ENCODE measurements around the gene CEP170.
"Not testable (repeated sequence)": the region's sequence is repeated elsewhere in the genome, so short reads cannot be mapped to it uniquely, and the experiment has no call there.

CEP170 gene

DNA sequence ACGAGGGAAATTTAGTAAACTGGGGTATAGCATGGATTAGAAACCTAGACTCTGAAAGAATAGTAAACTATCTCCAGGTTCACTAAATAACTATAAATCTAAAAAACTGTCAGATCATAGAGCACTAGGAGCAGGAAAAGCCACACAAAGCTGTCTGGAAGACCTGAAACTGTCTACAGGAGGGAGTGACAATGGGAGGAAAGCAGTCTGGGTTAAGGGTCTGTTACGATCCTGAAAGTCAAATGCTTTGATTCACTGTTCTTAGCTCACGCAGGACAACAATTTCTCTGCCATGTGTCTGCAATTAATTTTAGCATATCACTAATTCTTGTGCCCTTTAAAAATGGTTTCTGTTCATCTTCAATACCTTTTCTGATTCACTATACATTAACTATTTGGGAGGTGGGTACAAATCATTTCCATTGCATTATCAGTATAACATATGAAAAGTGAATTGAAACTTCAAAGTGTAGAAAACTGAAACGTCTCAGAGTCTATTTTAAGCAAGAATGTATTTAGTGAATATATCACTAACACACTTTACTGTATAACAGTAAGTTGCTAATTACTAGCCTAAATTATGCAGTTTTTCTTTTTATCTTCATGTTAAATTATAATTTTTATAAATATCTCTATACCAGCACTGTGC is 18.4 kb downstream of the CEP170 start:
- in situ Hi-C loops (cut with HindIII; ENCODE audit: low sequenced_read_pairs) = no loop called here

DNA sequence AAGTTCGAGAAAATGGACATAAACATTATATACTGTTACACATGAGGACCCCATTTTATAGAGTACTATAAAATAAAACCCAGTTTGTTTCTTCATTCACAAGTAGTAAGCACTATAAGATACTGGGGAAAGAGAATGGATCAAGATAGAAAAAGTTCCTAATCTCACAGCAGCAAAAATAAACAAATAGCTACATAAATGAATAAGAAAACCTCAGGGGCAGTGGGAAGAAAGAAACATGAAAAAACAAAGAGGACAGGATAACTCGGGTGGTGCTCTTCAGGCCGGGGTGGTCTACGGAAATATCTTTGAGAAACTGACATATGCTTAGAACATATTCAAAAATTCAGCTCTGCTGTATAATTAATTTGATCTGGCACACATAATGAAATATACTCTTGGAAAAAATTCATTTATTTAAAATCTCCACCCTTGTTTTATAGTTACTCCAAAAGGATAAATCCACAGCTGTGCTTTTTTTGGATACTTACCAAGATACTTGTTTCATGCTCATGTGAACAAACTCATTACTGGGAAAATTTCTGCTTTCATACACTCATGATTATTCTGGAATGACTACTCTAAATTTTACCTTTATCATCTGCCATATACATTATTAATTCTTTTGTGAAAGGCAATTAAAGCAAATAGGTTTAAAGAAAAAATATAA is 20.0 kb downstream of the CEP170 start:
- in situ Hi-C loops (cut with HindIII; ENCODE audit: low sequenced_read_pairs) = no loop called here

DNA sequence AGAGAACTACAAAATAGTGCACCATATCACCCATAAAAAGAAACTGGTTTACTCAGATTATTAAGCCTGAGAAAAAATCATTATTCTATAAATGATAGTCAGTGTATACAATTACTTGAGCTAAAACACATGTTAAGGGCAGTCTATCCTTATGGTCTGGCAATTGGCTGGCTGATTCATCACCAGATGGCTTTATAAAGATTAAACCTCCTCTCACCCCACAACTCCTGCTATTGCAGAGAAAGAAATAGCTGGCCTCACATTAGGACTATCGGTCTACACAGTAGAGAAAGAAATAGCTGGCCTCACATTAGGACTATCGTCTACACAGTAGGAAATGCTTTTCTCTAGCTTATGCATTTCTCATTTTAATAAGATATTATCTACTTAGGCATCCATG is 21.2 kb downstream of the CEP170 start:
- in situ Hi-C loops (cut with HindIII; ENCODE audit: low sequenced_read_pairs) = no loop called here

DNA sequence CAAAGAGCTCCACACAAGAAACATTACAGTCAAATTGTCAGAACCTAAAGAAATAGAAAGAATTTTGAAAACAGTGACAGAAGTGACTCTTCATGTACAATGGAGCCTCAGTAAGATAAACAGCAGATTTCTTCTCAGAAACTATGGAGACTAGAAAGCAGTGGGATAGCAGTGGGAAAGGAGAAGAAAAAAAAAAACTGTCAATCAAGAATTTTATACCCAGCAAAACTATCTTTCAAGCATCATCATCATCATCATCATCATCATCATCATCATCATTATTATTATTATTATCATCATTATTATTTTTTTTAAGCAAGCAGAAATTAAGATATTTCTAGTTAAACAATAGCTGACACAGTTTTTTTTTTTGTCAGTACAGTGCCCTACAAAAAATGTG is 24.2 kb downstream of the CEP170 start:
- in situ Hi-C loops (cut with HindIII; ENCODE audit: low sequenced_read_pairs) = no loop called here

DNA sequence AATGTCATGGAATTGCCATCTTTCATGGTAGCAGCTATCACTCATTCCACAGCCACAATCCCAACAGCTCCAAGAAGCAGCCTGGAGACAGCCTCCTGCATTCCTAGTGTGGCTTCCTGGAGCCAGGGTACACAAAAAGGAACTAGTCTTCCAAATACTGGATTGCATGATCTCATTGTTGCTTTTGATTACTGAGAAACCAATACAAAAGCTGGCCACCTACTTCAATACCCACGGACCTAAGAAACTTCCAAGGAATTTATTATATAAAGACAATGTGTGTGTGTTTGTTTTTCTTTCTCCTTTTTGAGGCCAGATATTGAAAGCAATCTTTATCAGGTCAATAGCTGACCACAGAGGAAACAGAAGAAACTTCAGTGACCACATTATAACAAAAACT is 25.6 kb downstream of the CEP170 start:
- in situ Hi-C loops (cut with HindIII; ENCODE audit: low sequenced_read_pairs) = no loop called here

DNA sequence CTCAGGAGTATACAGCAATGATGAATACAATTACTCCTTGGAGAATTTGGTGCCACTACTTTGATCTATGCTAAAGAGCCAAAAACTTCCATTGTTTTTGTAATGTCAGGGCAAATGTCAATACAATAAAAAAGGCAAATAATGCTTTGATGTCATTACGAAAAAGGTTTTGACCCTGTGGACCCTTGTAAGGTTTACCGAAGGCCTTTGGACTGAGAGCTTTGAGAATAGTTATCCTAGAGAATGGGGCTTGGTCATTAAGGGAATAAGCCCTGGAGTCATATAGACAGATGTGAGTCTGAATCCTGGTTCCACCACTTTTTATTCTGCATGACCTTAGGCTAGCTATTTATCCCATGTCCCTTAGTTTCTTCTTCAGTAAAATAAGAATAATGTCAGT is 27.5 kb downstream of the CEP170 start:
- in situ Hi-C loops (cut with HindIII; ENCODE audit: low sequenced_read_pairs) = no loop called here

- in situ Hi-C loops (cut with HindIII; ENCODE audit: low sequenced_read_pairs) = no loop called here
These were observed 37.0 kb downstream of the CEP170 start for GRCh38 chr1:243218059-243218458.

- in situ Hi-C loops (cut with HindIII; ENCODE audit: low sequenced_read_pairs) = no loop called here
These were observed 37.7 kb downstream of the CEP170 start for GRCh38 chr1:243217349-243217748.

DNA sequence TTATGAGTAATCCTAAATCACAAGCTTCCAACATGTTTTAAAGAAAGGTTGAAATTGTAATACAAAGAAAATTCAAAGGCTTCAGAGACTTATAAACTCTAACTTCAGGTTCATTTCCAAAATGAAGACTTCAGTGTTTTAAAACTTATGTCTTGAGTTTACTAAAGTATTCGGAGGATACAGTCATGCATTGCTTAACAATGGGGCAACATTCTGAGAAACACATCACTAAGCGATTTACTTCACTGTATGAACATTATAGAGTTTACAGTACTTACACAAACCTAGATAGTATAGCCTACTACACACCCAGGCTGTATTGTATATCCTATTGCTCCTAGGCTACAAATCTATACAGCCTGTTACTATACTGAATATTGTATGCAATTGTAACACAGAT is 38.3 kb downstream of the CEP170 start:
- in situ Hi-C loops (cut with HindIII; ENCODE audit: low sequenced_read_pairs) = no loop called here

GRCh38 chr1:243215276-243215875 is 39.7 kb downstream of the CEP170 start:
- in situ Hi-C loops (cut with HindIII; ENCODE audit: low sequenced_read_pairs) = not testable (repeated sequence)

DNA sequence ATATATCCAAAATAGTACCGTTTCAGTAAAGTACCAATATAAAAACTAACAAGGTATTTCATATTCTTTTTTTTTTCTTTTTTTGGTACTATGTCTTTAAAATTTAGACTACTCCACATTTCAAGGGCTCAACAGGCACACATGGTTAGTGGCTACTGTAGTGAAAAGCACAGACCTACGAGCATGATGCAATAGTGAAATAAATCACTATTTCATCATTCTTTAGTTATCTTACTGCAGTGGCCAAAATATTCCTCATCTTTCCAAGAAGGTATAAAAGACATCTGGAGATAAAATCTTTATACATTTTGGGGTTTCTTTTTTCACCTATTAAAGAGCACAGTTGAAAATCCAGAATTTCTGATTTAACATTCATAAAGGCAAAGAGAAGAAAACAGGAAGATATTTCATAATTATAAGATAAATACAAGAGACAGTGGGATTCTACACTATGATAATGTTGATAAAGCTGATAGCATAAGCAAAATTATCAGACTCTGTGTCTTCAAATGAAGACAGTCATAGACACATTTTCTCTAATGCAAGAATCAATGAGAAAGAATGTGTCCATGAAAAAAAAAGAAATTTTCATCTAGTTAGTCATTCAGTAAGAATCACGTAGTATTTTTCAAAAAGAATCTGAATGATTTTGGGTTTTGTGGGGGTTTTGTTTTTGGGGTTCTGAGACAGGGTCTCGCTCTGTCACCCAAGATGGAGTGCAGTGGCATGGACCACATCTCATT is 41.9 kb downstream of the CEP170 start:
- in situ Hi-C loops (cut with HindIII; ENCODE audit: low sequenced_read_pairs) = no loop called here

GRCh38 chr1:243211984-243212383 is 43.1 kb downstream of the CEP170 start:
- in situ Hi-C loops (cut with HindIII; ENCODE audit: low sequenced_read_pairs) = not testable (repeated sequence)

- in situ Hi-C loops (cut with HindIII; ENCODE audit: low sequenced_read_pairs) = not testable (repeated sequence)
These were observed 50.0 kb downstream of the CEP170 start for GRCh38 chr1:243205026-243205501.

DNA sequence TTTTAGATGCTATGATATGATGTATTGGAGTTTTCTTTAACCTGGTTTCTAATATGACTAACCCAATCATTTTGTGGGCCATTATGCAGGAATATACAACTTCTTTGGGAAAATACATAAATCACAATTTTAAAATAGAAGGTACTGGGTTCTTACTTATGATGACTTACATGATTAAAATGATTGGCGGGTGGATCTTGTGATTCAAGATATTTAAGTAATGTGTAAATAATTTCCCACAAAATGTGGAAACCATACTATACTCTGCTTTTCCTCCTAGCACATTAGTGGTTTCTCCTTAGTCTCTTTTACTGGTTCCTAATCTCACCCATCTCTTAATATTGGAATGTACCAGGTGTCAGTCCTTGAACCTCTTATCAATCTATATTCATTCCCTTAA is 50.7 kb downstream of the CEP170 start:
- in situ Hi-C loops (cut with HindIII; ENCODE audit: low sequenced_read_pairs) = not testable (repeated sequence)

DNA sequence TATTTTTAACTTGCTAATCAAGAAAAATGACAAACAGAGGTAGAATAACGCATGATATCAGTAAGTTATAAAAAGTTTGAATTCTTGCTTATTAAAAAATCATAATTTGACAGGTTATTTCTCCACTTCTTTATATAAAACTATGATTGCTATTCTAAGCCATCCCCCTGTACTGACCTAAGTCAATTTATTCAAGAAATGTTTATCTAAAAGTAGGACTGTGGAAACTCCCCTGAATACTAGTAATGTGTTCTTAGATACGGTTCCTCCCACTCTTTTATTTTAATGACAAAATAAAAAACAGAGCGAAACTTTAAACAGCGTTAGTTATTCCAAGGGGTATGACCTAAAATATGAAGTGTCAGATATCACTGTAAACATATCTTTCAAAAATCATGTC is 51.9 kb downstream of the CEP170 start:
- in situ Hi-C loops (cut with HindIII; ENCODE audit: low sequenced_read_pairs) = not testable (repeated sequence)

GRCh38 chr1:243201316-243201715 is 53.8 kb downstream of the CEP170 start:
- in situ Hi-C loops (cut with HindIII; ENCODE audit: low sequenced_read_pairs) = not testable (repeated sequence)

DNA sequence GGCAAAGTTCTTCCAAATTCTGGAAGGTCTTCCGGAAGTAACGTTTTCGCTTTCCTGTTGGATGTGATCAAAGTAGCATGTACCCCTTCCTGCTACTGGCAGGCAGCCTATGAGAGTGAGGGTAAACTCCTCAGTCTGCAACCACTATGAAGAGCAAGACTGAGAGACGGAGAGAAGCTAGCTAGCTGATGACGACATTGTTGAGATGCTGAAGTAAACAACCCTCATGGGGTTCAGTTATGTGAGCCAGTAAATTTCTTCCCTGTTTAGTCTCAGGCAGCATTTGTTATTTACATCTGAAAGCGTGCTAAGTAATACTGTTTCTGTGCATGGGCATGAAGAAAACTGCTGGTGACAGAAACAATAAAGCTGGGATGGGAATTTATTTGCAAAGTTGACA is 57.6 kb downstream of the CEP170 start:
- in situ Hi-C loops (cut with HindIII; ENCODE audit: low sequenced_read_pairs) = not testable (repeated sequence)

DNA sequence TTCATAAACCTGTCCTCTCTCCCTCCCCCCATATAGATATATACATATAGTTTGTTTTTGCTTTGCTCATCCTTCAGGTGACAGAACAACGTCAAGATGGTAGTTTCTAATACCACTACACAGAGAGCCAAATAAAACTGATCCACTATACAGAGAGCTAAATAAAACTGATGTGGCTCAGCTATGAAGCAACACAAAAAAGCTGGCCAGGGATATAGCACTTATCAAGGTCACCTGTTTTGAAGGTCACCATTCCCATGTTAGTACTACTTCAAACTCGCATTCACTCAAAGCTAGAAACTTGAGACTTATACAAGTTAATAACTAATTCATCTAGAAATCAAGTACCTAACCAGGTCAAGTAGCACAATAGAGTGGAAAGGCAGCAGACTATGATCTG is 61.8 kb downstream of the CEP170 start:
- in situ Hi-C loops (cut with HindIII; ENCODE audit: low sequenced_read_pairs) = not testable (repeated sequence)

- in situ Hi-C loops (cut with HindIII; ENCODE audit: low sequenced_read_pairs) = not testable (repeated sequence)
These were observed 68.7 kb downstream of the CEP170 start for GRCh38 chr1:243186201-243186995.

GRCh38 chr1:243184787-243185186 is 70.3 kb downstream of the CEP170 start:
- in situ Hi-C loops (cut with HindIII; ENCODE audit: low sequenced_read_pairs) = not testable (repeated sequence)

GRCh38 chr1:243183661-243184060 is 71.4 kb downstream of the CEP170 start:
- in situ Hi-C loops (cut with HindIII; ENCODE audit: low sequenced_read_pairs) = not testable (repeated sequence)
